Progenitor cell of endocrine pancreas (in vitro differentiated cells): Measurements from ENCODE around the gene TMEM127. TPM values are rescaled to one million over a fixed set of nuclear protein-coding genes. Genes with fewer than 3 reads are reported as not detected.

Source experiments
- DNase-seq: peaks from one replicate; pipeline ENCODE4 v3.0.0; 2021; ENCODE audit warnings: low spot score; ENCODE audit not compliant: unreplicated experiment
- H3K27ac Mint-ChIP-seq: 2 replicates; pipeline ENCODE4 v1.8.0; 2021; ENCODE audit warnings: mild to moderate bottlenecking, moderate library complexity, mixed read lengths
- H3K27me3 Mint-ChIP-seq: 2 replicates; pipeline ENCODE4 v1.8.0; 2021; ENCODE audit warnings: mixed read lengths
- H3K36me3 Mint-ChIP-seq: 2 replicates; pipeline ENCODE4 v1.8.0; 2022; ENCODE audit warnings: mixed read lengths; ENCODE audit not compliant: insufficient read depth
- H3K4me1 Mint-ChIP-seq: 2 replicates; pipeline ENCODE4 v1.8.0; 2021; ENCODE audit warnings: low read depth, mixed read lengths
- H3K4me3 Mint-ChIP-seq: 2 replicates; pipeline ENCODE4 v1.8.0; 2021; ENCODE audit warnings: low read depth, mild to moderate bottlenecking, moderate library complexity, mixed read lengths
- H3K9me3 Mint-ChIP-seq: 2 replicates; pipeline ENCODE4 v1.8.0; 2021; ENCODE audit warnings: low read depth, mixed read lengths
- long read RNA-seq: library from polyadenylated mRNA; unstranded; transcript quantifications from one replicate; pipeline ENCODE4 v2.0.0, GENCODE V29; 2020
- total RNA-seq: library from RNA; stranded (reverse); gene quantifications from 2 replicates; pipeline ENCODE4 v1.2.1, GENCODE V29; 2021
- TF ChIP-seq, protein P1 (sequence below): fragments of 200-600 bp; sonication (generic); IDR thresholded peaks from one replicate; pipeline ENCODE4 v1.5.0; 2021; ENCODE audit warnings: antibody characterized with exemption, mild to moderate bottlenecking; ENCODE audit not compliant: unreplicated experiment

The TMEM127 gene, protein sequence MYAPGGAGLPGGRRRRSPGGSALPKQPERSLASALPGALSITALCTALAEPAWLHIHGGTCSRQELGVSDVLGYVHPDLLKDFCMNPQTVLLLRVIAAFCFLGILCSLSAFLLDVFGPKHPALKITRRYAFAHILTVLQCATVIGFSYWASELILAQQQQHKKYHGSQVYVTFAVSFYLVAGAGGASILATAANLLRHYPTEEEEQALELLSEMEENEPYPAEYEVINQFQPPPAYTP
- total RNA-seq, result 34.5 and 37.2 TPM in 2 replicates
- long read RNA-seq, partial matches to known transcripts, result 3 of 25 reads
- long read RNA-seq, other reads (novel, unspliced or antisense), result 22 of 25 reads

DNA sequence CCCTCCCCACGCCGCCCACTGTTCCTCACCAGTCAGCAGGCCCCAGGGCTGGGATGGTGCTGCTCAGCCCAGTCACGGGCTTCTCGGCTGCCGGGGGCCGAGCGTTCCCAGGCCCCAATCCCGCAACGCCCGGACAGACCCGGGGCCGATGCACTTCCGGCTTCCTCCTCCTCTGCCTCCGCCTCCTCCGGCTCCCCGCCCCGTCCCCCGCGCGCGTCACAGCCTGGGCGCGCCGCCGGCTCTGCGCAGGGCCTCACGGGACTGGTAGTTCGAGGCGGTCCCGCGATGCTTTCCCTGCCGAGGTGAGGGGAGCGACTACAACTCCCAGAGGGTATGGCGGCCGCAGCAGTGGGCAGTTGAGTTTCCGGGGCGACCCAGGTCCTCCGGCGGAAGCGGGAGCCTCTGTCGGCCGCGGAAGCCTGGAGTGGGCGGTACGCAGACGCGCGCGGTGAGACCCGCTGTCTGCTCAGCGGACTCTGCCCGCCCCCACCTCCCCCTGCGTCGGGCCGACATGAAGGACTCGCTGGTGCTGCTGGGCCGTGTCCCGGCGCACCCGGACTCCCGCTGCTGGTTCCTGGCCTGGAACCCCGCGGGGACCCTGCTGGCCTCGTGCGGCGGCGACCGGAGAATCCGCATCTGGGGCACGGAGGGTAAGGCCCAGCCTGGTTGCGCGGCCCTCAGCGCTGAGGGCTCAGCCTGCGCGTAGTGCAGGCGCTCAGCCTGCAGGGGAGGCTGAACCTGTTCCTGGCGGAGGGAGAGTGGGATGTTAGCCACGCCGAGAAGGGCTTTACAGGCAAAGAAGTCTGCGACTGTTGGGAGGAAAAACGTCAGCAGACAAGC is at the start of gene TMEM127, which contains the start of gene CIAO1:
Gene TMEM127, minus strand, starts transcription at position 158 of the 840 bp plus-strand sequence. CDS start 616 bp downstream, outside the sequence.
Gene CIAO1, plus strand, starts transcription at position 386 of the 840 bp plus-strand sequence. Its CDS starts 126 bp downstream, at position 512.
- Mint-ChIP-seq H3K27me3 (no peaks in the 10 kb centered on the region), H3K4me1 (peaks cover 20% of the 10 kb centered on the region), H3K36me3 (peaks cover 9% of the 10 kb centered on the region), H3K9me3 (no peaks in the 10 kb centered on the region), H3K27ac (peak within 1 kb of the TSS; percentile 96), H3K4me3 (peak within 1 kb of the TSS; percentile 99)
- TF ChIP-seq, protein P1, sequence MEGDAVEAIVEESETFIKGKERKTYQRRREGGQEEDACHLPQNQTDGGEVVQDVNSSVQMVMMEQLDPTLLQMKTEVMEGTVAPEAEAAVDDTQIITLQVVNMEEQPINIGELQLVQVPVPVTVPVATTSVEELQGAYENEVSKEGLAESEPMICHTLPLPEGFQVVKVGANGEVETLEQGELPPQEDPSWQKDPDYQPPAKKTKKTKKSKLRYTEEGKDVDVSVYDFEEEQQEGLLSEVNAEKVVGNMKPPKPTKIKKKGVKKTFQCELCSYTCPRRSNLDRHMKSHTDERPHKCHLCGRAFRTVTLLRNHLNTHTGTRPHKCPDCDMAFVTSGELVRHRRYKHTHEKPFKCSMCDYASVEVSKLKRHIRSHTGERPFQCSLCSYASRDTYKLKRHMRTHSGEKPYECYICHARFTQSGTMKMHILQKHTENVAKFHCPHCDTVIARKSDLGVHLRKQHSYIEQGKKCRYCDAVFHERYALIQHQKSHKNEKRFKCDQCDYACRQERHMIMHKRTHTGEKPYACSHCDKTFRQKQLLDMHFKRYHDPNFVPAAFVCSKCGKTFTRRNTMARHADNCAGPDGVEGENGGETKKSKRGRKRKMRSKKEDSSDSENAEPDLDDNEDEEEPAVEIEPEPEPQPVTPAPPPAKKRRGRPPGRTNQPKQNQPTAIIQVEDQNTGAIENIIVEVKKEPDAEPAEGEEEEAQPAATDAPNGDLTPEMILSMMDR, result no peak
- peak; percentile 98 for DNase-seq

DNA sequence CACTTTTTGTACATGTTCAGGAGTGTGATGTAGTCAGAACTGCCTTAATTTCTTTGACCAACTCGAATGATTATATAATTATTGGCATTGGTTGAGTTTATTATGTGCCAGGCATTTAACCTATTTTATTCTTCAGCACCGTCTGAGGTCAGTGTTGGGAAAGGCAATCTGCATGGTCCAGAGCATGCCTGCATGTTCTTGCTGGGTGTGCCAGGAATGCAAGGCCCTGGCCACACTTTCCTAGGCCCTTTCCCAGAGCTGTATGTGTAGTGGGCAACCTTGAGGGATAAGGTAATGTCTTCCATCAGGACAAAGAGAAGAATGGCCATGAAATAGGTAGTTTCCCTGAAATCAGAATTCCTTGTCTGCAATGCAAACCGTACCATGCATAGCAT is 49.2 kb upstream of the TMEM127 start:
- Mint-ChIP-seq H3K9me3 (no peaks in the 10 kb centered on the region), H3K36me3 (no peaks in the 10 kb centered on the region), H3K4me1 (no peaks in the 10 kb centered on the region), H3K4me3 (no peak overlapping the region), H3K27ac (no peak overlapping the region), H3K27me3 (peaks cover 33% of the 10 kb centered on the region)
- no peak for DNase-seq
- TF ChIP-seq, protein P1, result no peak

DNA sequence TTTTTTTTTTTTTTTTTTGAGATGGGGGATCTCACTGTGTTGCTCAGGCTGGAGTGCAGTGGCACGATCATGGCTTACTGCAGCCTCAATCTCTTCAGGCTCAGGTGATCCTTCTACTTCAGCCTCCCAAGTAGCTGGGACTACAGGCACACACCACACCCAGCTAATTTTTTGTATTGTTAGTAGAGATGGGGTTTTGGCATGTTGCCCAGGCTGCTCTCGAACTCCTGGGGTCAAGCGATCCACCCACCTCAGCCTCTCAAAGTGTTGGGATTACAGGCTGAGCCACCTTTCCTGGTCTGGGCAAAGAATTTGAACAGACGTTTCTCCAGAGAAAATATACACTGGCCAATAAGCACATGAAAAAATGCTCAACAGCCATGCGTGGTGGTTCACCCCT is 42.5 kb upstream of the TMEM127 start:
- Mint-ChIP-seq H3K27me3 (peaks cover 12% of the 10 kb centered on the region), H3K4me3 (no peak overlapping the region), H3K4me1 (peaks cover 21% of the 10 kb centered on the region), H3K27ac (no peak overlapping the region), H3K36me3 (peaks cover 9% of the 10 kb centered on the region), H3K9me3 (no peaks in the 10 kb centered on the region)
- TF ChIP-seq, protein P1, result no peak
- no peak for DNase-seq

DNA sequence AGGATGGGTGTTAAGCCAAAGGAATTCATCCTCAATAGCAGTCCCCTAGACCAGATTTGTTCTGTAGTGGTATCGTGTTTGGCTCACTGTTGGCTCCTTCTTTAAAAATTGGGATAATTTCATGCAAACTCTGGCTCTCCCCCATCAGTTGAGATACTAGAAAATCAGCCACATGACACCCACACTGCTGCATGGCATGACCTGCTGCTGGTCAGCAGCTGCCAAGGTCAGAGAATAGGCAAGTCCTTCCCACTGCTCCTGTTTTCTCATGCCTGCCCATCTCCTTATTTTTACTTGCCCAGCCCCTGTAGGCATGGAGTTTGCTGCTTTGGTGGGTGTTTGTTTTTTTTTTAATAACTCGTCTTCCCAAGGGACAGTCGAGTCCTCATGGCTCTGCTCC is 40.6 kb upstream of the TMEM127 start:
- peaks cover 17% of the 10 kb centered on the region for H3K36me3 Mint-ChIP-seq
- H3K4me3 Mint-ChIP-seq, result peak overlapping the region; percentile 100
- no peaks in the 10 kb centered on the region for H3K9me3 Mint-ChIP-seq
- no peak for DNase-seq
- H3K4me1 Mint-ChIP-seq, result peaks cover 21% of the 10 kb centered on the region
- H3K27me3 Mint-ChIP-seq, result peaks cover 3% of the 10 kb centered on the region
- TF ChIP-seq, protein P1, result no peak
- H3K27ac Mint-ChIP-seq, result peak overlapping the region; percentile 99

DNA sequence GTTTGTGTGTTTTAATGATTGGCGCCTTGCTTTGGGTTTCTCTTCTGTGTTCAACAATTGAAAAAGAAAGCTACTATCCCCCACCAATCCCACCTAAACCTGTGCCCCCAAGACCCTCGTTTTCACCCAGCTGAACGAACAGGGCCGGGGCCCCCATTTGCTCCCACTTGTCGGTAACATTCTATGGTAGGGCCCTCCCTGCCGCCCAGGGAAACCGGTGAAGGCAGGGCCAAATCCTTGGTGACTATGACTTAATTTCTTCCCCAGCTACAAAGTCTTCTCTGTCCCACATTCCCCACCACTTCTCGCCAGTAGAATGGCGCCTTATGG is 40.1 kb upstream of the TMEM127 start:
- peak overlapping the region; percentile 99 for H3K27ac Mint-ChIP-seq
- TF ChIP-seq, protein P1, result no peak
- DNase-seq, result no peak
- peaks cover 21% of the 10 kb centered on the region for H3K4me1 Mint-ChIP-seq
- peak overlapping the region; percentile 100 for H3K4me3 Mint-ChIP-seq
- peaks cover 3% of the 10 kb centered on the region for H3K27me3 Mint-ChIP-seq
- H3K9me3 Mint-ChIP-seq, result no peaks in the 10 kb centered on the region
- peaks cover 20% of the 10 kb centered on the region for H3K36me3 Mint-ChIP-seq
